Measurements from ENCODE around the gene ELAVL2.

GRCh38 chr9:23754551-23754950 is 71.5 kb downstream of the ELAVL2 start:
- no peak for TF ChIP-seq CTCF (conservative IDR thresholded peaks at IDR 0.05)
- no peak for TF ChIP-seq ZFX (IDR thresholded peaks at IDR 0.05)
